Endothelial cell (in vitro differentiated cells): ENCODE measurements around the gene CNIH3. TPM values are rescaled to one million over a fixed set of nuclear protein-coding genes. Genes with fewer than 3 reads are reported as not detected.

Experiments
- DNase-seq: peaks from one replicate; pipeline ENCODE4 v3.0.0; 2021; ENCODE audit warnings: low spot score
- H3K27ac Mint-ChIP-seq: one replicate; pipeline ENCODE4 v1.8.0; 2021; ENCODE audit warnings: mixed read lengths, inconsistent platforms; ENCODE audit not compliant: unreplicated experiment
- H3K27me3 Mint-ChIP-seq: one replicate; pipeline ENCODE4 v1.8.0; 2021; ENCODE audit warnings: mild to moderate bottlenecking, moderate library complexity, mixed read lengths, inconsistent platforms; ENCODE audit not compliant: unreplicated experiment
- H3K36me3 Mint-ChIP-seq: one replicate; pipeline ENCODE4 v1.8.0; 2021; ENCODE audit warnings: mild to moderate bottlenecking, low read depth, mixed read lengths, inconsistent platforms; ENCODE audit not compliant: unreplicated experiment
- H3K4me1 Mint-ChIP-seq: one replicate; pipeline ENCODE4 v1.8.0; 2021; ENCODE audit warnings: mild to moderate bottlenecking, mixed read lengths, inconsistent platforms; ENCODE audit not compliant: unreplicated experiment
- H3K4me3 Mint-ChIP-seq: one replicate; pipeline ENCODE4 v1.8.0; 2021; ENCODE audit warnings: mild to moderate bottlenecking, mixed read lengths, inconsistent platforms; ENCODE audit not compliant: unreplicated experiment
- H3K9me3 Mint-ChIP-seq: one replicate; pipeline ENCODE4 v1.8.0; 2021; ENCODE audit warnings: mixed read lengths, inconsistent platforms; ENCODE audit not compliant: unreplicated experiment
- CTCF ChIP-seq: fragments of 200-600 bp; sonication (generic); IDR thresholded peaks from one replicate; pipeline ENCODE4 v1.5.0; 2021; ENCODE audit warnings: antibody characterized with exemption; ENCODE audit not compliant: unreplicated experiment
- total RNA-seq: library from RNA; stranded (reverse); fragmentation: NEBNext Ultra II Directional; extraction: Animal tissue kit (Norgen Biotek cat#: 25700); gene quantifications from one replicate; pipeline ENCODE4 v1.2.1, GENCODE V29; 2021; ENCODE audit not compliant: unreplicated experiment

The CNIH3 gene
- total RNA-seq, 1 donor from 2014 or later: 4.7 TPM

- Mint-ChIP-seq H3K27ac (no peak overlapping the region), H3K27me3 (peaks cover 10% of the 10 kb centered on the region), H3K4me1 (peaks cover 2% of the 10 kb centered on the region), H3K9me3 (no peaks in the 10 kb centered on the region), H3K36me3 (no peaks in the 10 kb centered on the region), H3K4me3 (no peak overlapping the region)
- TF ChIP-seq CTCF: no peak
- DNase-seq: no peak
Observed at GRCh38 chr1:224650290-224650689, 34.2 kb downstream of the CNIH3 start.

- no peak for DNase-seq
- Mint-ChIP-seq H3K27ac (no peak overlapping the region), H3K36me3 (no peaks in the 10 kb centered on the region), H3K4me1 (peaks cover 2% of the 10 kb centered on the region), H3K4me3 (no peak overlapping the region), H3K27me3 (peaks cover 10% of the 10 kb centered on the region), H3K9me3 (no peaks in the 10 kb centered on the region)
- no peak for TF ChIP-seq CTCF
Observed at GRCh38 chr1:224651188-224651587, 35.1 kb downstream of the CNIH3 start.

- Mint-ChIP-seq H3K27me3 (peaks cover 1% of the 10 kb centered on the region), H3K36me3 (no peaks in the 10 kb centered on the region), H3K27ac (no peak overlapping the region)
Observed at GRCh38 chr1:224656392-224656791, 40.3 kb downstream of the CNIH3 start.

GRCh38 chr1:224660074-224660473 lies 44.0 kb downstream of the CNIH3 start:
- no peak for TF ChIP-seq CTCF
- Mint-ChIP-seq H3K27me3 (no peaks in the 10 kb centered on the region), H3K27ac (no peak overlapping the region), H3K4me3 (no peak overlapping the region), H3K4me1 (no peaks in the 10 kb centered on the region), H3K36me3 (no peaks in the 10 kb centered on the region), H3K9me3 (no peaks in the 10 kb centered on the region)
- no peak for DNase-seq

More at GRCh38 chr1:224656392-224656791, 40.3 kb downstream of the CNIH3 start:
- no peaks in the 10 kb centered on the region for H3K4me1 Mint-ChIP-seq
- H3K4me3 Mint-ChIP-seq: no peak overlapping the region
- no peak for DNase-seq
- no peaks in the 10 kb centered on the region for H3K9me3 Mint-ChIP-seq
- TF ChIP-seq CTCF: no peak

GRCh38 chr1:224662870-224663269 lies 46.8 kb downstream of the CNIH3 start:
- Mint-ChIP-seq H3K27me3 (no peaks in the 10 kb centered on the region), H3K4me1 (no peaks in the 10 kb centered on the region), H3K9me3 (no peaks in the 10 kb centered on the region), H3K4me3 (no peak overlapping the region), H3K27ac (no peak overlapping the region), H3K36me3 (no peaks in the 10 kb centered on the region)
- TF ChIP-seq CTCF: no peak
- DNase-seq: no peak
